HEK293 (cell line): Measurements from ENCODE around the gene CRACR2A.

Experiments
- CTCF ChIA-PET: fragments of 350-600 bp; formaldehyde crosslinking; extraction: SDS; loops from one replicate; lab custom pipeline; 2021; ENCODE audit warnings: antibody characterized with exemption; lab: Yijun Ruan, JAX
- POLR2A ChIA-PET: fragments of 300-600 bp; formaldehyde crosslinking; extraction: SDS; loops from one replicate; lab custom pipeline; 2020; ENCODE audit warnings: antibody characterized with exemption, inconsistent platforms; lab: Yijun Ruan, JAX
- H3K27ac ChIP-seq: fragments of 200-500 bp; sonication (Bioruptor generic); 2 replicates; pipeline ENCODE4 v1.5.1; 2014; ENCODE audit warnings: low read depth, low read length, control low read depth, inconsistent platforms; ENCODE audit errors: extremely low read depth
- H3K36me3 ChIP-seq, 2 experiments: fragments of 200-500 bp in 1 of 2; sonication (Bioruptor generic) in 1 of 2; 1 replicate in 1 of 2; 2 replicates in 1 of 2; pipeline ENCODE4 v1.5.1; 2014 to 2017; ENCODE audit warnings: inconsistent platforms in 2 of 2, low read length in 2 of 2; ENCODE audit not compliant: control insufficient read depth in 2 of 2, insufficient read depth in 1 of 2
- H3K4me1 ChIP-seq: fragments of 200-500 bp; sonication (Bioruptor generic); 2 replicates; pipeline ENCODE4 v1.5.1; 2014; ENCODE audit warnings: mild to moderate bottlenecking, low read length, inconsistent platforms; ENCODE audit not compliant: control insufficient read depth, insufficient read depth
- H3K4me3 ChIP-seq: 2 replicates; pipeline ENCODE4 v1.5.1; 2011; ENCODE audit warnings: low read depth, mild to moderate bottlenecking, control low read depth, low read length, moderate library complexity
- H3K9me3 ChIP-seq: fragments of 200-500 bp; sonication (Bioruptor generic); 2 replicates; pipeline ENCODE4 v1.5.1; 2014; ENCODE audit warnings: low read depth, low read length, inconsistent platforms; ENCODE audit not compliant: control insufficient read depth, insufficient read depth
- EGR2 ChIP-seq: fragments of 450-650 bp; formaldehyde crosslinking; IDR thresholded peaks from 2 replicates; pipeline ENCODE4 v1.5.1; 2016; ENCODE audit warnings: low read depth, missing biosample characterization, missing genetic modification characterization
- ELK4 ChIP-seq: IDR thresholded peaks from 2 replicates; pipeline ENCODE4 v1.6.1; 2011; ENCODE audit warnings: mild to moderate bottlenecking, low read depth, low read length, borderline replicate concordance
- GLI2 ChIP-seq: fragments of 450-650 bp; formaldehyde crosslinking; IDR thresholded peaks from 2 replicates; pipeline ENCODE4; 2017; ENCODE audit warnings: missing biosample characterization, missing genetic modification characterization, low read depth, borderline replicate concordance
- MYNN ChIP-seq: fragments of 450-650 bp; formaldehyde crosslinking; IDR thresholded peaks from 2 replicates; pipeline ENCODE4 v1.5.1; 2016; ENCODE audit warnings: missing biosample characterization, missing genetic modification characterization, borderline replicate concordance
- ZBTB48 ChIP-seq: fragments of 450-650 bp; formaldehyde crosslinking; IDR thresholded peaks from 2 replicates; pipeline ENCODE4 v1.5.1; 2016; ENCODE audit warnings: missing biosample characterization, missing genetic modification characterization
- ZBTB6 ChIP-seq: fragments of 450-650 bp; formaldehyde crosslinking; IDR thresholded peaks from 2 replicates; pipeline ENCODE4 v1.5.1; 2017; ENCODE audit warnings: missing biosample characterization, missing genetic modification characterization
- ZNF112 ChIP-seq: fragments of 450-650 bp; formaldehyde crosslinking; IDR thresholded peaks from 2 replicates; pipeline ENCODE4 v1.5.0; 2017; ENCODE audit warnings: missing biosample characterization, missing genetic modification characterization
- ZNF23 ChIP-seq: fragments of 450-650 bp; formaldehyde crosslinking; IDR thresholded peaks from 2 replicates; pipeline ENCODE4 v1.5.1; 2016; ENCODE audit warnings: missing biosample characterization, missing genetic modification characterization, borderline replicate concordance
- ZNF350 ChIP-seq: fragments of 450-650 bp; formaldehyde crosslinking; IDR thresholded peaks from 2 replicates; pipeline ENCODE4 v1.5.0; 2017; ENCODE audit warnings: missing biosample characterization, mild to moderate bottlenecking, missing genetic modification characterization
- ZNF423 ChIP-seq: fragments of 450-650 bp; formaldehyde crosslinking; IDR thresholded peaks from 2 replicates; pipeline ENCODE4 v1.5.1; 2016; ENCODE audit warnings: missing biosample characterization, missing genetic modification characterization
- ZNF473 ChIP-seq: fragments of 450-650 bp; formaldehyde crosslinking; IDR thresholded peaks from 2 replicates; pipeline ENCODE4 v1.5.1; 2017; ENCODE audit warnings: missing biosample characterization, missing genetic modification characterization
- ZNF645 ChIP-seq: fragments of 450-650 bp; formaldehyde crosslinking; IDR thresholded peaks from 2 replicates; pipeline ENCODE4; 2016; ENCODE audit warnings: missing biosample characterization, missing genetic modification characterization
- ZNF785 ChIP-seq: fragments of 450-650 bp; formaldehyde crosslinking; IDR thresholded peaks from 2 replicates; pipeline ENCODE4 v1.5.1; 2016; ENCODE audit warnings: missing biosample characterization, missing genetic modification characterization
- ZXDB ChIP-seq: fragments of 450-650 bp; formaldehyde crosslinking; IDR thresholded peaks from 2 replicates; pipeline ENCODE4 v1.5.1; 2016; ENCODE audit warnings: missing biosample characterization, missing genetic modification characterization

CRACR2A gene

DNA sequence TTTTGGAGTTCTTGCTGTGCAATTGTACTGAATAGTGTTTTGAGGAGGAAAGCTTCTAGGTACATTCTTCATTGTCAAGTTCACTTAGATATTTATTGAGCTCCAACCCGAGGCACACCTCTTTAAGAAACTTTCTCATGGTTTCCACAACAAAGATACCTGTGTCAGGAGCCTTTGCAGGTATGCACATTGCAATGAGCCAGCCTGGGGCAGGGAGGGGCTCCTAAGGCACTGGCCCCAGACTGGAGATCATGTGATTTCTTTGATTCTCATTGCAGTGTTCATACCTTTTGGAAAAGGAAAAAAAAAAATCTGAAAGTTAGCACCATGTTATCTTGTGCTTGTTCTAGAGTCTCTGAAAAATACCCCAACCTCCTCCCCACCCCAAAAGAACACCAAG, 181.6 kb downstream of the CRACR2A start (continued):
- no peak for TF ChIP-seq ZNF473 (tag by site-specific recombination)

- no peaks in the 10 kb centered on the region for H3K36me3 ChIP-seq
- TF ChIP-seq ZNF785 (tag by site-specific recombination) (no peak), ELK4 (no peak), ZNF23 (tag by site-specific recombination) (no peak), MYNN (tag by site-specific recombination) (no peak), ZNF350 (tag by site-specific recombination) (no peak), ZNF423 (tag by site-specific recombination) (no peak), ZNF645 (no peak), ZXDB (tag by site-specific recombination) (no peak), GLI2 (no peak)
- no peaks in the 10 kb centered on the region for H3K4me1 ChIP-seq
- CTCF ChIA-PET = no interaction called here
- no peak overlapping the region for H3K4me3 ChIP-seq
- POLR2A ChIA-PET = no interaction called here
- no peaks in the 10 kb centered on the region for H3K9me3 ChIP-seq
- no peak overlapping the region for H3K27ac ChIP-seq
Observed at GRCh38 chr12:3568695-3569094, 184.2 kb downstream of the CRACR2A start.

GRCh38 chr12:3565985-3566384, 186.9 kb downstream of the CRACR2A start:
- Histone ChIP-seq H3K36me3 (no peaks in the 10 kb centered on the region), H3K27ac (no peak overlapping the region), H3K9me3 (no peaks in the 10 kb centered on the region), H3K4me1 (no peaks in the 10 kb centered on the region)
- POLR2A ChIA-PET = no interaction called here
- TF ChIP-seq ZBTB48 (tag by site-specific recombination) (no peak), ZBTB6 (tag by site-specific recombination) (no peak), ZNF112 (no peak), EGR2 (tag by site-specific recombination) (no peak)
- TF ChIP-seq, all 188 proteins: peak for 0
- CTCF ChIA-PET = interaction anchor here (0.5 to 0.6 kb wide), 2 partner anchors 213 to 241 kb away, joined by 3 to 5 read pairs; no protein-coding TSS in a partner anchor
- no peak overlapping the region for H3K4me3 ChIP-seq
